H9 (cell line): ENCODE results near the gene THSD4. TPM values are rescaled to one million over a fixed set of nuclear protein-coding genes. Genes with fewer than 3 reads are reported as not detected.

ENCODE experiments used
- DNase-seq: peaks from one replicate; pipeline ENCODE4 v3.0.0-alpha.2; 2017
- H2AFZ ChIP-seq: one replicate; pipeline ENCODE4 v1.6.1; 2013; ENCODE audit warnings: mild to moderate bottlenecking, low read length, control low read depth, moderate library complexity
- H2AK5ac ChIP-seq: 2 replicates; pipeline ENCODE4 v1.6.1; 2013; ENCODE audit warnings: low read length, control low read depth, mixed read lengths; ENCODE audit not compliant: insufficient read length
- H2BK120ac ChIP-seq: one replicate; pipeline ENCODE4 v1.6.1; 2013; ENCODE audit warnings: low read depth, mild to moderate bottlenecking, low read length, control low read depth, inconsistent platforms; ENCODE audit not compliant: poor library complexity, severe bottlenecking
- H2BK12ac ChIP-seq: 2 replicates; pipeline ENCODE4 v1.6.1; 2013; ENCODE audit warnings: low read length, control low read depth, mixed read lengths, low read depth; ENCODE audit not compliant: insufficient read length
- H2BK15ac ChIP-seq: 2 replicates; pipeline ENCODE4 v1.6.1; 2013; ENCODE audit warnings: low read depth, low read length, control low read depth
- H2BK20ac ChIP-seq: one replicate; pipeline ENCODE4 v1.6.1; 2013; ENCODE audit warnings: low read depth, mild to moderate bottlenecking, low read length, control low read depth, inconsistent platforms; ENCODE audit not compliant: poor library complexity, severe bottlenecking
- H2BK5ac ChIP-seq: 2 replicates; pipeline ENCODE4 v1.6.1; 2013; ENCODE audit warnings: low read length, control low read depth, mixed read lengths; ENCODE audit not compliant: insufficient read length
- H3K14ac ChIP-seq: 2 replicates; pipeline ENCODE4 v1.6.1; 2013; ENCODE audit warnings: low read length, control low read depth; ENCODE audit not compliant: insufficient read depth
- H3K18ac ChIP-seq: 2 replicates; pipeline ENCODE4 v1.6.1; 2013; ENCODE audit warnings: low read depth, mild to moderate bottlenecking, mixed read lengths, low read length, control low read depth; ENCODE audit not compliant: insufficient read length
- H3K23ac ChIP-seq: 2 replicates; pipeline ENCODE4 v1.6.1; 2013; ENCODE audit warnings: low read length, control low read depth, mixed read lengths, low read depth; ENCODE audit not compliant: insufficient read length
- H3K23me2 ChIP-seq: 2 replicates; pipeline ENCODE4 v1.6.1; 2013; ENCODE audit warnings: low read depth, mild to moderate bottlenecking, mixed read lengths, low read length, control low read depth; ENCODE audit not compliant: insufficient read length, poor library complexity, severe bottlenecking
- H3K27ac ChIP-seq: 2 replicates; pipeline ENCODE4 v1.5.1; 2013; ENCODE audit warnings: low read length, control low read depth, mixed read lengths, low read depth; ENCODE audit not compliant: insufficient read length
- H3K27me3 ChIP-seq: 2 replicates; pipeline ENCODE4 v1.6.1; 2013; ENCODE audit warnings: low read length, control low read depth, inconsistent platforms; ENCODE audit not compliant: insufficient read depth
- H3K4ac ChIP-seq: 2 replicates; pipeline ENCODE4 v1.6.1; 2013; ENCODE audit warnings: low read depth, mild to moderate bottlenecking, control low read depth, inconsistent platforms, low read length, moderate library complexity
- H3K4me1 ChIP-seq: 2 replicates; pipeline ENCODE4 v1.6.1; 2013; ENCODE audit warnings: low read length, control low read depth, inconsistent platforms; ENCODE audit not compliant: insufficient read depth
- H3K4me2 ChIP-seq: 2 replicates; pipeline ENCODE4 v1.6.1; 2013; ENCODE audit warnings: low read length, control low read depth, mixed read lengths; ENCODE audit not compliant: insufficient read length, insufficient read depth
- H3K56ac ChIP-seq: 2 replicates; pipeline ENCODE4 v1.6.1; 2013; ENCODE audit warnings: low read depth, mild to moderate bottlenecking, mixed read lengths, low read length, control low read depth; ENCODE audit not compliant: insufficient read length
- H3K79me1 ChIP-seq: 2 replicates; pipeline ENCODE4 v1.6.1; 2013; ENCODE audit warnings: low read depth, mild to moderate bottlenecking, moderate library complexity, low read length, control low read depth, inconsistent platforms; ENCODE audit not compliant: insufficient read depth, poor library complexity, severe bottlenecking
- H3K79me2 ChIP-seq: 2 replicates; pipeline ENCODE4 v1.6.1; 2013; ENCODE audit warnings: low read length, control low read depth, inconsistent platforms; ENCODE audit not compliant: insufficient read depth
- H3K9ac ChIP-seq: 2 replicates; pipeline ENCODE4 v1.6.1; 2013; ENCODE audit warnings: low read length, control low read depth, mixed read lengths; ENCODE audit not compliant: insufficient read length; ENCODE audit errors: extremely low read depth
- H3K9me3 ChIP-seq: one replicate; pipeline ENCODE4 v1.6.1; 2013; ENCODE audit warnings: low read depth, low read length, inconsistent platforms; ENCODE audit not compliant: control insufficient read depth
- H3T11ph ChIP-seq: one replicate; pipeline ENCODE4 v1.6.1; 2013; ENCODE audit warnings: mild to moderate bottlenecking, low read length, control low read depth, inconsistent platforms
- H4K20me1 ChIP-seq: one replicate; pipeline ENCODE4 v1.6.1; 2013; ENCODE audit not compliant: control insufficient read depth, insufficient read length, insufficient read depth
- H4K5ac ChIP-seq: 2 replicates; pipeline ENCODE4 v1.6.1; 2013; ENCODE audit warnings: low read depth, mild to moderate bottlenecking, mixed read lengths, low read length, control low read depth; ENCODE audit not compliant: insufficient read length
- H4K8ac ChIP-seq: replicated peaks from 2 replicates; pipeline ENCODE4 v1.6.1; 2013; ENCODE audit warnings: low read length, control low read depth, mixed read lengths, low read depth; ENCODE audit not compliant: insufficient read length
- H4K91ac ChIP-seq: 2 replicates; pipeline ENCODE4 v1.6.1; 2013; ENCODE audit warnings: low read depth, mild to moderate bottlenecking, moderate library complexity, mixed read lengths, low read length, control low read depth; ENCODE audit not compliant: insufficient read length
- H3K27ac Mint-ChIP-seq, 3 experiments: 2 replicates in 2 of 3; 3 replicates in 1 of 3; pipeline ENCODE4 v1.8.0; 2020 to 2021; ENCODE audit warnings: mixed read lengths in 3 of 3, mild to moderate bottlenecking in 1 of 3, moderate library complexity in 1 of 3
- H3K27me3 Mint-ChIP-seq: 2 replicates; pipeline ENCODE4 v1.8.0; 2021; ENCODE audit warnings: low read depth, mild to moderate bottlenecking, moderate library complexity, mixed read lengths
- H3K36me3 Mint-ChIP-seq, 3 experiments: 2 replicates in 2 of 3; 3 replicates in 1 of 3; pipeline ENCODE4 v1.8.0; 2020 to 2021; ENCODE audit warnings: low read depth in 3 of 3, mixed read lengths in 3 of 3; ENCODE audit not compliant: insufficient read depth in 1 of 3
- H3K4me1 Mint-ChIP-seq, 2 experiments: 2 replicates each; pipeline ENCODE4 v1.8.0; 2020; ENCODE audit warnings: mixed read lengths in 2 of 2
- H3K4me3 Mint-ChIP-seq, 2 experiments: 2 replicates in 1 of 2; 3 replicates in 1 of 2; pipeline ENCODE4 v1.8.0; 2020 to 2021; ENCODE audit warnings: mild to moderate bottlenecking in 2 of 2, mixed read lengths in 2 of 2, moderate library complexity in 1 of 2
- H3K9me3 Mint-ChIP-seq, 2 experiments: 2 replicates in 1 of 2; 3 replicates in 1 of 2; pipeline ENCODE4 v1.8.0; 2020; ENCODE audit warnings: mild to moderate bottlenecking in 2 of 2, mixed read lengths in 2 of 2, moderate library complexity in 1 of 2
- CTCF ChIP-seq: fragments of 200-600 bp; sonication (generic); conservative IDR thresholded peaks from 3 replicates; pipeline ENCODE4 v1.8.0; 2021; ENCODE audit warnings: antibody characterized with exemption, mild to moderate bottlenecking
- WGBS: extraction: QIAGEN DNeasy Blood & Tissue Kit; methylation state at CpG from one replicate; pipeline ENCODE4 v1.1.7; 2013; ENCODE audit warnings: missing lambda C conversion rate, low lambda C conversion rate, mixed read lengths; ENCODE audit not compliant: insufficient read length; ENCODE audit errors: extremely low coverage; 5-methylcytosine and 5-hydroxymethylcytosine counted together
- total RNA-seq: library from RNA; stranded (reverse); gene quantifications from 2 replicates; pipeline ENCODE4 v1.2.1, GENCODE V29; 2021

THSD4 gene
- total RNA-seq, 1 experiment from 2014 or later: 5.5 TPM

GRCh38 chr15:71748293-71748718 lies 633.0 kb downstream of the THSD4 start:
- Histone ChIP-seq H3K4ac (no peak overlapping the region), H3K14ac (no peak overlapping the region; the same call in 1 of the 2 replicates), H3K23me2 (no peaks in the 10 kb centered on the region), H2BK15ac (no peak overlapping the region), H3K56ac (no peak overlapping the region), H3K18ac (no peak overlapping the region), H3K27me3 (no peaks in the 10 kb centered on the region), H3K23ac (no peak overlapping the region), H3K4me1 (no peaks in the 10 kb centered on the region), H4K8ac (no peak overlapping the region), H3K9me3 (no peaks in the 10 kb centered on the region), H3K4me2 (no peak overlapping the region), H2BK120ac (no peak overlapping the region), H2AFZ (no peak overlapping the region), H4K5ac (no peak overlapping the region), H2BK20ac (no peak overlapping the region), H3T11ph (no peak overlapping the region), H3K9ac (no peak overlapping the region), H3K79me2 (no peaks in the 10 kb centered on the region), H3K27ac (no peak overlapping the region), H2AK5ac (no peak overlapping the region), H4K20me1 (peaks cover 4% of the 10 kb centered on the region), H2BK12ac (no peak overlapping the region), H2BK5ac (no peak overlapping the region), H3K79me1 (no peaks in the 10 kb centered on the region), H4K91ac (no peak overlapping the region)
- no peaks in the 10 kb centered on the region for H3K27me3 Mint-ChIP-seq
- no peak overlapping the region for H3K4me3 Mint-ChIP-seq
- no peak for DNase-seq
- H3K36me3 Mint-ChIP-seq: no peaks in the 10 kb centered on the region; a peak in 1 of 7 replicates
- H3K4me1 Mint-ChIP-seq: no peaks in the 10 kb centered on the region
- no peaks in the 10 kb centered on the region for H3K9me3 Mint-ChIP-seq
- no peak for TF ChIP-seq CTCF
- no peak overlapping the region for H3K27ac Mint-ChIP-seq
- no CpG with 5 or more reads among the region's 16 CpGs for WGBS
